Thymus (tissue), 11 donors: ENCODE results near the gene TRMT2A. TPM values are rescaled to one million over a fixed set of nuclear protein-coding genes. Genes with fewer than 3 reads are reported as not detected.

ENCODE experiments used
- DNase-seq, 9 donors: peaks; one replicate each; pipeline ENCODE4 v3.0.0-alpha.2; 2013; ENCODE audit warnings: low spot score in 9 of 9, low read depth in 6 of 9, missing footprints in 1 of 9
- H3K27ac ChIP-seq, 2 donors: one replicate each; pipeline ENCODE4 v1.5.1; 2013; ENCODE audit warnings: control low read depth in 1 of 2, low read depth in 1 of 2, low read length in 1 of 2, mild to moderate bottlenecking in 1 of 2, moderate library complexity in 1 of 2
- H3K27me3 ChIP-seq, 2 donors: one replicate each; pipeline ENCODE4 v1.5.1; 2013; ENCODE audit warnings: low read length in 1 of 2; ENCODE audit not compliant: control insufficient read depth in 2 of 2, insufficient read depth in 1 of 2
- H3K36me3 ChIP-seq, 2 donors: one replicate each; pipeline ENCODE4 v1.5.1; 2013; ENCODE audit warnings: low read length in 1 of 2, mild to moderate bottlenecking in 1 of 2, moderate library complexity in 1 of 2; ENCODE audit not compliant: control insufficient read depth in 2 of 2, insufficient read depth in 2 of 2
- H3K4me1 ChIP-seq, 2 donors: one replicate each; pipeline ENCODE4 v1.5.1; 2013; ENCODE audit warnings: low read length in 2 of 2; ENCODE audit not compliant: control insufficient read depth in 2 of 2, insufficient read depth in 2 of 2
- H3K4me3 ChIP-seq, 2 donors: one replicate each; pipeline ENCODE4 v1.5.1; 2013; ENCODE audit warnings: low read length in 2 of 2, control low read depth in 1 of 2, mild to moderate bottlenecking in 1 of 2
- H3K9me3 ChIP-seq, 2 donors: one replicate each; pipeline ENCODE4 v1.5.1; 2013; ENCODE audit warnings: low read length in 1 of 2, mild to moderate bottlenecking in 1 of 2; ENCODE audit not compliant: control insufficient read depth in 2 of 2, insufficient read depth in 1 of 2
- WGBS: extraction: QIAGEN DNeasy Blood & Tissue Kit; methylation state at CpG from one replicate; pipeline ENCODE4 v1.1.7; 2013; 5-methylcytosine and 5-hydroxymethylcytosine counted together
- polyA plus RNA-seq: library from polyadenylated mRNA; stranded (reverse); fragments of 200-250 nt; gene quantifications from one replicate; pipeline ENCODE4 v1.2.3, GENCODE V29; 2013
- total RNA-seq: library from RNA; stranded (reverse); fragments of 120-200 nt; gene quantifications from one replicate; pipeline ENCODE4 v1.2.4, GENCODE V29; 2013
- donor health status: healthy.

TRMT2A gene
- total and polyA plus RNA-seq, 2 donors, result 69.3 to 92.4 TPM

GRCh38 chr22:20158391-20159036, 41.5 kb upstream of the TRMT2A start:
- peak overlapping the region in 1 of 2 donors; percentile 47 for H3K27ac ChIP-seq
- no peaks in the 10 kb centered on the region for H3K9me3 ChIP-seq
- no peaks in the 10 kb centered on the region for H3K36me3 ChIP-seq
- H3K4me1 ChIP-seq, result peaks cover 0 to 36% of the 10 kb centered on the region in 2 donors
- no peak overlapping the region for H3K4me3 ChIP-seq
- peak in 1 of 9 donors; percentile 35 for DNase-seq
- WGBS, result 18% methylated on average over 15 of the region's 15 CpGs
- H3K27me3 ChIP-seq, result peaks cover 0 to 18% of the 10 kb centered on the region in 2 donors

- Histone ChIP-seq H3K27ac (no peak overlapping the region), H3K36me3 (no peaks in the 10 kb centered on the region), H3K4me3 (no peak overlapping the region), H3K27me3 (peaks cover 0 to 18% of the 10 kb centered on the region in 2 donors), H3K4me1 (peaks cover 0 to 36% of the 10 kb centered on the region in 2 donors), H3K9me3 (no peaks in the 10 kb centered on the region)
- WGBS, result 80% methylated on average over 15 of the region's 15 CpGs
- DNase-seq, result no peak
These were observed 40.6 kb upstream of the TRMT2A start for GRCh38 chr22:20157430-20158183.

GRCh38 chr22:20156611-20157429, 39.8 kb upstream of the TRMT2A start:
- H3K36me3 ChIP-seq, result no peaks in the 10 kb centered on the region
- 62% methylated on average over 17 of the region's 17 CpGs for WGBS
- peak; percentile 65 to 95 (median 81) for DNase-seq
- no peak overlapping the region for H3K4me3 ChIP-seq
- H3K27me3 ChIP-seq, result peaks cover 0 to 18% of the 10 kb centered on the region in 2 donors
- no peaks in the 10 kb centered on the region for H3K9me3 ChIP-seq
- peaks cover 0 to 36% of the 10 kb centered on the region in 2 donors for H3K4me1 ChIP-seq
- H3K27ac ChIP-seq, result no peak overlapping the region

GRCh38 chr22:20156042-20156389, 39.0 kb upstream of the TRMT2A start:
- H3K4me1 ChIP-seq, result peaks cover 0 to 36% of the 10 kb centered on the region in 2 donors
- no peaks in the 10 kb centered on the region for H3K36me3 ChIP-seq
- H3K27ac ChIP-seq, result no peak overlapping the region
- no peak overlapping the region for H3K4me3 ChIP-seq
- H3K9me3 ChIP-seq, result no peaks in the 10 kb centered on the region
- 79% methylated on average over 7 of the region's 7 CpGs for WGBS
- H3K27me3 ChIP-seq, result peaks cover 0 to 18% of the 10 kb centered on the region in 2 donors
- DNase-seq, result no peak

GRCh38 chr22:20155330-20156041, 38.5 kb upstream of the TRMT2A start:
- no peaks in the 10 kb centered on the region for H3K36me3 ChIP-seq
- 62% methylated on average over 30 of the region's 30 CpGs for WGBS
- H3K27me3 ChIP-seq, result peaks cover 0 to 18% of the 10 kb centered on the region in 2 donors
- peak in 1 of 9 donors; percentile 34 for DNase-seq
- no peak overlapping the region for H3K27ac ChIP-seq
- no peaks in the 10 kb centered on the region for H3K9me3 ChIP-seq
- peaks cover 0 to 36% of the 10 kb centered on the region in 2 donors for H3K4me1 ChIP-seq
- no peak overlapping the region for H3K4me3 ChIP-seq

GRCh38 chr22:20154602-20155187, 37.7 kb upstream of the TRMT2A start:
- Histone ChIP-seq H3K4me1 (peaks cover 0 to 40% of the 10 kb centered on the region in 2 donors), H3K4me3 (no peak overlapping the region), H3K36me3 (no peaks in the 10 kb centered on the region), H3K9me3 (no peaks in the 10 kb centered on the region), H3K27ac (no peak overlapping the region), H3K27me3 (peaks cover 0 to 15% of the 10 kb centered on the region in 2 donors)
- no peak for DNase-seq
- WGBS, result 85% methylated on average over 14 of the region's 14 CpGs

GRCh38 chr22:20153945-20154344, 36.9 kb upstream of the TRMT2A start:
- Histone ChIP-seq H3K27ac (no peak overlapping the region), H3K27me3 (peaks cover 0 to 12% of the 10 kb centered on the region in 2 donors), H3K9me3 (no peaks in the 10 kb centered on the region), H3K4me3 (no peak overlapping the region), H3K36me3 (no peaks in the 10 kb centered on the region), H3K4me1 (peaks cover 0 to 36% of the 10 kb centered on the region in 2 donors)
- DNase-seq, result no peak
- WGBS, result 88% methylated on average over 16 of the region's 16 CpGs

GRCh38 chr22:20152464-20152890, 35.5 kb upstream of the TRMT2A start:
- no peak overlapping the region for H3K27ac ChIP-seq
- H3K27me3 ChIP-seq, result peaks cover 0 to 4% of the 10 kb centered on the region in 2 donors
- H3K4me1 ChIP-seq, result peaks cover 0 to 21% of the 10 kb centered on the region in 2 donors
- H3K4me3 ChIP-seq, result no peak overlapping the region
- H3K9me3 ChIP-seq, result no peaks in the 10 kb centered on the region
- WGBS, result 95% methylated on average over 14 of the region's 14 CpGs
- DNase-seq, result no peak
- H3K36me3 ChIP-seq, result peaks cover 0 to 3% of the 10 kb centered on the region in 2 donors
